H1 (cell line): ENCODE data around the gene ZNRF3. TPM values are rescaled to one million over a fixed set of nuclear protein-coding genes. Genes with fewer than 3 reads are reported as not detected.

Experiments
- CTCF ChIA-PET: fragments of 300-600 bp; sonication (Branson Sonifier 250); formaldehyde crosslinking; loops from one replicate; lab custom pipeline; 2021; ENCODE audit not compliant: partially characterized antibody; lab: Charles Lee
- POLR2A ChIA-PET: fragments of 300-600 bp; sonication (Branson Sonifier 250); formaldehyde crosslinking; loops from one replicate; lab custom pipeline; 2021; ENCODE audit warnings: inconsistent platforms; ENCODE audit not compliant: partially characterized antibody; lab: Charles Lee
- DNase-seq, 2 experiments: peaks; one replicate each; pipeline versions ENCODE4 v3.0.0 to v3.0.0-alpha.2; 2010 to 2022; ENCODE audit warnings: low spot score in 2 of 2, low read depth in 1 of 2, mixed read lengths in 1 of 2
- FAIRE-seq: peaks from 2 replicates; lab custom pipeline; 2011; peaks lifted over from hg19 to GRCh38; lab: Jason Lieb, UNC
- H2AFZ ChIP-seq: 2 replicates; pipeline ENCODE4 v1.8.1; 2012; ENCODE audit warnings: low read length, inconsistent platforms
- H2AK5ac ChIP-seq: 2 replicates; pipeline ENCODE4 v1.6.1; 2013; ENCODE audit warnings: low read depth, low read length
- H2BK120ac ChIP-seq: replicated peaks from 2 replicates; pipeline ENCODE3; 2013; ENCODE audit warnings: low read depth, low read length, inconsistent platforms
- H2BK12ac ChIP-seq: 2 replicates; pipeline ENCODE4 v1.6.1; 2013; ENCODE audit warnings: low read depth, low read length
- H2BK15ac ChIP-seq: 2 replicates; pipeline ENCODE4 v1.6.1; 2013; ENCODE audit warnings: low read length
- H2BK20ac ChIP-seq: 2 replicates; pipeline ENCODE4 v1.6.1; 2013; ENCODE audit warnings: low read length
- H2BK5ac ChIP-seq: 2 replicates; pipeline ENCODE4 v1.6.1; 2013; ENCODE audit warnings: low read depth, low read length
- H3K14ac ChIP-seq: 2 replicates; pipeline ENCODE4 v1.6.1; 2013; ENCODE audit warnings: inconsistent platforms; ENCODE audit not compliant: insufficient read length
- H3K18ac ChIP-seq: 2 replicates; pipeline ENCODE4 v1.6.1; 2013; ENCODE audit warnings: low read length; ENCODE audit errors: extremely low read depth
- H3K23ac ChIP-seq: 2 replicates; pipeline ENCODE4 v1.6.1; 2013; ENCODE audit warnings: inconsistent platforms; ENCODE audit not compliant: insufficient read length
- H3K23me2 ChIP-seq: 2 replicates; pipeline ENCODE4 v1.6.1; 2013; ENCODE audit warnings: low read depth, low read length
- H3K27ac ChIP-seq: 2 replicates; pipeline ENCODE4 v1.6.1; 2011; ENCODE audit warnings: low read depth, low read length, inconsistent platforms
- H3K27me3 ChIP-seq, 4 experiments: replicated peaks in 1 of 4; 1 replicate in 1 of 4; 2 replicates in 3 of 4; pipeline versions ENCODE4 v1.6.1 to v1.8.1; 2011 to 2013; ENCODE audit warnings: low read length in 3 of 4, mild to moderate bottlenecking in 3 of 4, inconsistent platforms in 2 of 4, mixed read lengths in 2 of 4, moderate library complexity in 1 of 4; ENCODE audit not compliant: control insufficient read depth in 3 of 4, insufficient read depth in 3 of 4; ENCODE audit errors: extremely low read depth in 1 of 4
- H3K36me3 ChIP-seq, 4 experiments: 2 replicates each; pipeline versions ENCODE4 v1.6.1 to v1.8.1; 2011 to 2013; ENCODE audit warnings: mild to moderate bottlenecking in 4 of 4, low read length in 3 of 4, moderate library complexity in 2 of 4, control low read depth in 1 of 4, inconsistent platforms in 1 of 4; ENCODE audit not compliant: insufficient read depth in 4 of 4, control insufficient read depth in 2 of 4
- H3K4ac ChIP-seq: replicated peaks from 2 replicates; pipeline ENCODE3; 2013; ENCODE audit warnings: low read length, low read depth, mixed read lengths, inconsistent platforms; ENCODE audit not compliant: insufficient read length
- H3K4me1 ChIP-seq, 4 experiments: replicated peaks in 1 of 4; 1 replicate in 1 of 4; 2 replicates in 3 of 4; pipeline versions ENCODE4 v1.6.1 to v1.8.1; 2011 to 2013; ENCODE audit warnings: low read length in 3 of 4, inconsistent platforms in 2 of 4, mixed read lengths in 1 of 4; ENCODE audit not compliant: insufficient read depth in 4 of 4, control insufficient read depth in 3 of 4
- H3K4me2 ChIP-seq, 2 experiments: 2 replicates each; pipeline versions ENCODE4 v1.6.1 to v1.8.1; 2011 to 2013; ENCODE audit warnings: low read depth in 2 of 2, low read length in 2 of 2, control low read depth in 1 of 2, inconsistent platforms in 1 of 2, mild to moderate bottlenecking in 1 of 2; ENCODE audit not compliant: insufficient read depth in 1 of 2
- H3K4me3 ChIP-seq, 4 experiments: fragments of 200-600, 300-600 bp in 1 of 4; sonication (generic), shearing (Covaris generic), sonication (Bioruptor Twin) in 1 of 4; 2 replicates each; pipeline versions ENCODE4 v1.5.1 to v1.8.1; 2011 to 2016; ENCODE audit warnings: low read length in 4 of 4, low read depth in 3 of 4, control low read depth in 2 of 4, inconsistent platforms in 2 of 4, mild to moderate bottlenecking in 2 of 4, mixed read lengths in 1 of 4, moderate library complexity in 1 of 4; ENCODE audit not compliant: insufficient read depth in 2 of 4; ENCODE audit errors: extremely low read depth in 1 of 4
- H3K56ac ChIP-seq: replicated peaks from 2 replicates; pipeline ENCODE3; 2013; ENCODE audit warnings: low read depth, mild to moderate bottlenecking, mixed read lengths, low read length, inconsistent platforms; ENCODE audit not compliant: insufficient read length
- H3K79me1 ChIP-seq: 2 replicates; pipeline ENCODE4 v1.6.1; 2013; ENCODE audit warnings: low read depth, low read length, control low read depth
- H3K79me2 ChIP-seq, 2 experiments: 2 replicates each; pipeline versions ENCODE4 v1.6.1 to v1.8.1; 2012 to 2013; ENCODE audit warnings: low read length in 2 of 2, mild to moderate bottlenecking in 2 of 2, inconsistent platforms in 1 of 2; ENCODE audit not compliant: insufficient read depth in 2 of 2, control insufficient read depth in 1 of 2
- H3K9ac ChIP-seq, 4 experiments: replicated peaks in 1 of 4; 1 replicate in 1 of 4; 2 replicates in 3 of 4; pipeline versions ENCODE4 v1.6.1 to v1.8.1; 2011 to 2013; ENCODE audit warnings: low read depth in 3 of 4, low read length in 3 of 4, control low read depth in 2 of 4, mild to moderate bottlenecking in 2 of 4, moderate library complexity in 2 of 4, inconsistent platforms in 1 of 4; ENCODE audit errors: extremely low read depth in 1 of 4
- H3K9me3 ChIP-seq, 2 experiments: 2 replicates each; pipeline versions ENCODE4 v1.6.1 to v1.8.1; 2012 to 2013; ENCODE audit warnings: mild to moderate bottlenecking in 2 of 2, moderate library complexity in 2 of 2, control low read depth in 1 of 2, inconsistent platforms in 1 of 2, low read depth in 1 of 2, low read length in 1 of 2, mixed read lengths in 1 of 2; ENCODE audit not compliant: insufficient read depth in 2 of 2
- H4K20me1 ChIP-seq, 2 experiments: replicated peaks in 1 of 2; 2 replicates each; pipeline versions ENCODE3 to v1.8.1; 2011 to 2013; ENCODE audit warnings: inconsistent platforms in 2 of 2, low read length in 2 of 2, mild to moderate bottlenecking in 1 of 2; ENCODE audit not compliant: insufficient read depth in 2 of 2, control insufficient read depth in 1 of 2
- H4K5ac ChIP-seq: 2 replicates; pipeline ENCODE4 v1.6.1; 2013; ENCODE audit warnings: low read length, low read depth, mixed read lengths, inconsistent platforms; ENCODE audit not compliant: insufficient read length
- H4K8ac ChIP-seq: 2 replicates; pipeline ENCODE4 v1.8.0; 2013; ENCODE audit warnings: mild to moderate bottlenecking, moderate library complexity, low read length, inconsistent platforms; ENCODE audit not compliant: insufficient read depth; ENCODE audit errors: extremely low read depth
- H4K91ac ChIP-seq: replicated peaks from 2 replicates; pipeline ENCODE3; 2013; ENCODE audit warnings: low read length, mixed read lengths, inconsistent platforms; ENCODE audit not compliant: insufficient read length
- CEBPB ChIP-seq: IDR thresholded peaks from 2 replicates; pipeline ENCODE4 v1.6.1; 2012; ENCODE audit warnings: low read depth, low read length
- EGR1 ChIP-seq: IDR thresholded peaks from 2 replicates; pipeline ENCODE4 v1.6.1; 2011; ENCODE audit warnings: low read depth, low read length, borderline replicate concordance
- EZH2 ChIP-seq: fragments of 200-600 bp; sonication (generic); IDR thresholded peaks from 2 replicates; pipeline ENCODE4 v1.7.1; 2012; ENCODE audit warnings: low read depth, mild to moderate bottlenecking, moderate library complexity, low read length, inconsistent platforms; ENCODE audit not compliant: severe bottlenecking
- POU5F1 ChIP-seq: IDR thresholded peaks from 2 replicates; pipeline ENCODE4 v1.6.1; 2011; ENCODE audit warnings: low read depth, mild to moderate bottlenecking, low read length, moderate library complexity
- RAD21 ChIP-seq, 2 experiments: IDR thresholded peaks in 1 of 2; conservative IDR thresholded peaks in 1 of 2; 2 replicates each; pipeline ENCODE4 v1.6.1; 2011; ENCODE audit warnings: low read depth in 2 of 2, low read length in 2 of 2, improper control_type of control experiment in 1 of 2, inconsistent platforms in 1 of 2, mild to moderate bottlenecking in 1 of 2, moderate library complexity in 1 of 2
- RFX5 ChIP-seq: IDR thresholded peaks from 2 replicates; pipeline ENCODE4 v1.6.1; 2011; ENCODE audit warnings: low read depth, low read length, improper control_type of control experiment, borderline replicate concordance
- SIN3A ChIP-seq, 2 experiments: IDR thresholded peaks in 1 of 2; conservative IDR thresholded peaks in 1 of 2; 2 replicates each; pipeline ENCODE4 v1.6.1; 2011 to 2012; ENCODE audit warnings: low read length in 2 of 2, improper control_type of control experiment in 1 of 2, low read depth in 1 of 2, mild to moderate bottlenecking in 1 of 2
- SIX5 ChIP-seq: IDR thresholded peaks from 2 replicates; pipeline ENCODE4 v1.6.1; 2011; ENCODE audit warnings: mild to moderate bottlenecking, low read depth, low read length
- SP2 ChIP-seq: IDR thresholded peaks from 2 replicates; pipeline ENCODE4 v1.6.1; 2012; ENCODE audit warnings: mild to moderate bottlenecking, low read length, inconsistent platforms
- TAF1 ChIP-seq: IDR thresholded peaks from 2 replicates; pipeline ENCODE4 v1.6.1; 2011; ENCODE audit warnings: mild to moderate bottlenecking, low read depth, low read length
- WGBS, 2 experiments: shearing (Covaris generic) in 1 of 2; methylation state at CpG; one replicate each; pipeline versions ENCODE4 v1.1.6 to v1.1.7; 2013 to 2015; ENCODE audit warnings: low lambda C conversion rate in 2 of 2, mixed read lengths in 2 of 2, inconsistent platforms in 1 of 2, low coverage in 1 of 2, missing lambda C conversion rate in 1 of 2; ENCODE audit not compliant: insufficient replicate concordance in 2 of 2, insufficient coverage in 1 of 2, insufficient read length in 1 of 2; ENCODE audit errors: extremely low coverage in 1 of 2, missing lambda C conversion rate in 1 of 2; 5-methylcytosine and 5-hydroxymethylcytosine counted together
- polyA plus RNA-seq, 7 experiments: library from polyadenylated mRNA; depleted of rRNA in 3 of 7; stranded (reverse) in 5 of 7; unstranded in 2 of 7; fragments of >200 nt in 5 of 7; fragments of 200-250 nt in 2 of 7; gene quantifications; 1 replicate in 5 of 7; 2 replicates in 1 of 7; 4 replicates in 1 of 7; pipeline versions ENCODE4 v1.2.1 to v1.2.3, GENCODE V29; 2011 to 2013; ENCODE audit warnings: missing spikeins in 2 of 7, mixed read lengths in 2 of 7
- total RNA-seq: library from RNA; stranded (reverse); fragmentation: NEBNext Ultra II Directional; extraction: Animal tissue kit (Norgen Biotek cat#: 25700); gene quantifications from 2 replicates; pipeline ENCODE4 v1.2.1, GENCODE V29; 2021

ZNRF3 gene
- total and polyA plus RNA-seq, 2 of the 8 experiments (the other 6 are each of a cell fraction or from before 2014, with no cell fraction given) = 14.1 to 21.7 TPM

DNA sequence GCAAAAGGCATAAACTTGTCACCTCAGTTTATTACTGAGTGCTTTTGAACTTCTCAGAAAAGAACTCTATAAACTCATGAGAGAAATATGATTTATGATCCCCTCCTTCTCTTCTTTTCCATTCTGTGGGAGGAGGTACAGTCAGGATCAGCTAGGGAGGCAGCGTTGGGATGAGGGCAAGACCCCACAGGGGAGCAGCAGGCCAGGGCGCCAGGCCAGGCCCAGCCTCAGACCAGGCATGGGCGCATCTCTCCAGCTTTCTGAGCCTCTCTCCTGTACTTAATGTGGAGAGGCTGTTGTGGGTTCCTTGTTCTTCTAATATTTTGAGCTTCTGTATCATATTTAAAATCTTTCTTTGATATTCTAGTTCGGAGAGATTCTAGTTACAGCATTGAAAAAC, 106.5 kb downstream of the ZNRF3 start:
- Histone ChIP-seq H2BK20ac (peak overlapping the region; percentile 73; the same call in 1 of the 2 replicates), H2AFZ (no peak overlapping the region)
- POLR2A ChIA-PET = interaction anchor here (1.1 to 2.5 kb wide), 4 partner anchors 8 to 39 kb away, joined by 3 to 15 read pairs (median 8); no protein-coding TSS in a partner anchor

More for the DNA sequence above, 106.5 kb downstream of the ZNRF3 start:
- peak overlapping the region; percentile 76 for H3K4ac ChIP-seq
- H2BK15ac ChIP-seq = no peak overlapping the region
- WGBS, 2 experiments = 71% methylated on average over 4 of the region's 4 CpGs; no CpG with 5 or more reads in 1 of the 2 experiments
- peak overlapping the region in 1 of 2 experiments; percentile 49; a peak in 2 of 4 replicates for H3K4me2 ChIP-seq
- no peak overlapping the region for H4K8ac ChIP-seq
- peaks cover 8 to 26% (median 21%) of the 10 kb centered on the region in 4 experiments for H3K4me1 ChIP-seq
- H3K79me1 ChIP-seq = peaks cover 3% of the 10 kb centered on the region; the same call in 1 of the 2 replicates
- H3K4me3 ChIP-seq = peak overlapping the region in 1 of 4 experiments; percentile 39; a peak in 1 of 8 replicates
- peak overlapping the region; percentile 97; the same call in 1 of the 2 replicates for H2BK5ac ChIP-seq
- H3K79me2 ChIP-seq = peaks cover 0 to 33% of the 10 kb centered on the region in 2 experiments; a peak in 3 of 4 replicates
- peak overlapping the region; percentile 91; the same call in 1 of the 2 replicates for H2BK12ac ChIP-seq
- no peaks in the 10 kb centered on the region for H3K27me3 ChIP-seq
- H2BK120ac ChIP-seq = peak overlapping the region; percentile 93
- no peak for TF ChIP-seq SIX5
- TF ChIP-seq TAF1 = no peak
- no peak for TF ChIP-seq POU5F1
- TF ChIP-seq RFX5 = no peak
- TF ChIP-seq RAD21 (IDR thresholded peaks at IDR 0.05 in 1 of 2, conservative IDR thresholded peaks at IDR 0.05 in 1 of 2; ENCODE audit: low read depth in 2 of 2, low read length in 2 of 2) = no peak
- TF ChIP-seq EGR1 = no peak
- no peak for TF ChIP-seq EZH2
- TF ChIP-seq SP2 = no peak
- no peak for TF ChIP-seq SIN3A (conservative IDR thresholded peaks at IDR 0.05 in 1 of 2, IDR thresholded peaks at IDR 0.05 in 1 of 2; ENCODE audit: low read depth in 1 of 2, low read length in 2 of 2)
- no peak for TF ChIP-seq CEBPB
- FAIRE-seq (no peak), DNase-seq (no peak)
- peak overlapping the region; percentile 63 for H4K5ac ChIP-seq
- H4K20me1 ChIP-seq = no peaks in the 10 kb centered on the region
- no peak overlapping the region for H3K9ac ChIP-seq
- peak overlapping the region; percentile 49; the same call in 1 of the 2 replicates for H3K27ac ChIP-seq
- no peak overlapping the region for H3K23ac ChIP-seq
- 0 out of 2 replicates have a peak overlapping the region, but pooled peaks have one; percentile 71 for H2AK5ac ChIP-seq
- H3K23me2 ChIP-seq = no peaks in the 10 kb centered on the region
- H4K91ac ChIP-seq = peak overlapping the region; percentile 98
- peaks cover 0 to 16% (median 0%) of the 10 kb centered on the region in 4 experiments; a peak in 2 of 8 replicates for H3K36me3 ChIP-seq
- CTCF ChIA-PET = interaction anchor here (1.3 to 2.0 kb wide), 3 partner anchors 10 to 53 kb away, joined by 3 to 4 read pairs (median 3); no protein-coding TSS in a partner anchor
- H3K18ac ChIP-seq = peak overlapping the region; percentile 97
- peak overlapping the region; percentile 33 for H3K56ac ChIP-seq
- 0 out of 4 replicates have a peak, but pooled peaks cover 0 to 4% of the 10 kb centered on the region in 2 experiments for H3K9me3 ChIP-seq
- no peak overlapping the region for H3K14ac ChIP-seq
